H4 (cell line): ENCODE data around the gene SLC2A2. TPM values are rescaled to one million over a fixed set of nuclear protein-coding genes. Genes with fewer than 3 reads are reported as not detected.

ENCODE experiments used
- total RNA-seq: library from RNA; depleted of rRNA; stranded (reverse); fragments of >200 nt; shearing (Covaris generic); gene quantifications from 2 replicates; pipeline ENCODE4 v1.2.3, GENCODE V29; 2014; rRNA removed

The SLC2A2 gene
- total RNA-seq, 1 experiment from 2014 or later: not detected

Other genes with a start within 250 kb of the SLC2A2 start
- gene RPL22L1, start 156.5 kb downstream of the SLC2A2 start, total RNA-seq: 760 and 772 TPM in 2 replicates
- 15.4 and 17.0 TPM in 2 replicates for gene EIF5A2, start 118.1 kb downstream of the SLC2A2 start, total RNA-seq